ENCODE measurements around the gene FNIP1. TPM values are rescaled to one million over a fixed set of nuclear protein-coding genes. Genes with fewer than 3 reads are reported as not detected.

The FNIP1 gene
- total and polyA plus RNA-seq, 2 of the 13 experiments (the other 11 are each of a cell fraction or from before 2014, with no cell fraction given) = 10.9 to 29.3 TPM

DNA sequence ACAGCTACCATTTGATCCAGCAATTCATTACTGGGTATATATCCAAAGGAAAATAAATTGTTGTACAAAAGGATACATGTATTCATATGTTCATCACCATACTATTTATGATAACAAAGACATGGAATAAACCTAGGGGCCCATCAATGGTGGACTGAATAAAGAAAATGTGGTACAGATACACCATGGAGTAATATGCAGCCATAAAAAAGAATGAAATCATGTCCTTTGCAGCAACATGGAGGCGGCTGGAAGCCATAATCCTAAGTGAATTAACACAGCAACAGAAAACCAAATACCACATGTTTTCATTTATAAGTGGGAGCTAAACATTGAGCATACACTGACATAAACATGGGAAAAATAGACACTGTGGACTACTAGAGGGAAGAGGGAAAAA is 37.1 kb downstream of the FNIP1 start:
- FAIRE-seq = no peak
- Histone ChIP-seq H3K9ac (ENCODE audit: insufficient read depth, low read depth, low read length) (no peak overlapping the region), H2AFZ (ENCODE audit: low read length) (no peak overlapping the region), H3K4me1 (ENCODE audit: insufficient read depth, low read length) (0 out of 2 replicates have a peak, but pooled peaks cover 11% of the 10 kb centered on the region), H3K4me3 (replicated peaks in 1 of 3; ENCODE audit: insufficient read depth in 1 of 3, low read depth in 2 of 3, low read length in 3 of 3) (no peak overlapping the region), H3K79me2 (ENCODE audit: insufficient read depth, low read length) (peaks cover 99% of the 10 kb centered on the region), H3K36me3 (replicated peaks in 1 of 2; ENCODE audit: control insufficient read depth in 1 of 2, insufficient read depth in 2 of 2, low read length in 2 of 2) (peaks cover 2 to 9% of the 10 kb centered on the region in 2 experiments; a peak in 3 of 5 replicates), H3K27ac (ENCODE audit: extremely low read length, insufficient read depth, low read length) (no peak overlapping the region), H4K20me1 (ENCODE audit: insufficient read depth, low read length) (peaks cover 32% of the 10 kb centered on the region), H3K27me3 (ENCODE audit: control insufficient read depth in 1 of 2, insufficient read depth in 2 of 2, low read length in 2 of 2) (no peaks in the 10 kb centered on the region), H3K4me2 (ENCODE audit: low read depth, low read length) (no peak overlapping the region), H3K9me3 (ENCODE audit: low read length) (no peaks in the 10 kb centered on the region)
- intact Hi-C loops (cut with micrococcal nuclease; ENCODE audit: unreplicated experiment) = no loop called here
- no TSS peak for BruUV-seq (replicated peaks)
- in situ Hi-C loops (cut with HindIII; ENCODE audit: extremely low pct_ligation_motif_present, low pct_unique_long_range_greater_than_20kb) = no loop called here
- no peak for ATAC-seq
- DNase-seq (ENCODE audit: low spot score) = no peak
- POLR2A ChIA-PET = no interaction called here
- TF ChIP-seq AKAP8 (CRISPR knock-in tag; IDR thresholded peaks at IDR 0.05) = no peak
- TF ChIP-seq, protein P1, sequence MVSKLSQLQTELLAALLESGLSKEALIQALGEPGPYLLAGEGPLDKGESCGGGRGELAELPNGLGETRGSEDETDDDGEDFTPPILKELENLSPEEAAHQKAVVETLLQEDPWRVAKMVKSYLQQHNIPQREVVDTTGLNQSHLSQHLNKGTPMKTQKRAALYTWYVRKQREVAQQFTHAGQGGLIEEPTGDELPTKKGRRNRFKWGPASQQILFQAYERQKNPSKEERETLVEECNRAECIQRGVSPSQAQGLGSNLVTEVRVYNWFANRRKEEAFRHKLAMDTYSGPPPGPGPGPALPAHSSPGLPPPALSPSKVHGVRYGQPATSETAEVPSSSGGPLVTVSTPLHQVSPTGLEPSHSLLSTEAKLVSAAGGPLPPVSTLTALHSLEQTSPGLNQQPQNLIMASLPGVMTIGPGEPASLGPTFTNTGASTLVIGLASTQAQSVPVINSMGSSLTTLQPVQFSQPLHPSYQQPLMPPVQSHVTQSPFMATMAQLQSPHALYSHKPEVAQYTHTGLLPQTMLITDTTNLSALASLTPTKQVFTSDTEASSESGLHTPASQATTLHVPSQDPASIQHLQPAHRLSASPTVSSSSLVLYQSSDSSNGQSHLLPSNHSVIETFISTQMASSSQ (IDR thresholded peaks at IDR 0.05; ENCODE audit: low read depth) = no peak
- TF ChIP-seq, protein P1 (CRISPR knock-in tag; IDR thresholded peaks at IDR 0.05; ENCODE audit: borderline replicate concordance) = no peak
- TF ChIP-seq ZNF749 (CRISPR knock-in tag; IDR thresholded peaks at IDR 0.05; ENCODE audit: borderline replicate concordance) = no peak
- 100% methylated on average over 1 of the region's 1 CpG for WGBS (ENCODE audit: low lambda C conversion rate)
- CTCF ChIA-PET (ENCODE audit: low intra/inter-chr PET ratio, low total read pairs) = no interaction called here

DNA sequence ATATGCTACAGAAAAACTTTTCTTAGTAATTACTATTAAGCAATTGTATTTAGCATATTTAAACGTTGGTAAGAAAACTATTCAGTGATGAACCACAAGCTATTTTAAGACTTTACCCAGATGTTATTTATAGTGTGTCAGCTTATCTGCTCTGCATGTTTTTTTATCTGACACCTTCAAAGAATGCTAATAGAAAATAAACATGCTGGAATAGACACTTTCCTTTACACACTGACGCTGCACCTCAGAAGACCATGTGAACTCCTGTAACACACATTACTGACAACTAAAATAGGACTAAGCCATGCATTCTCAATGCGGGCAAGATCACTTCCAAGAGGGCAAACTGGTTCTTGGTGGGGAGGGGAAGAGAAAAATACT is 38.3 kb downstream of the FNIP1 start:
- BruUV-seq (replicated peaks) = no TSS peak
- TF ChIP-seq, protein P2, sequence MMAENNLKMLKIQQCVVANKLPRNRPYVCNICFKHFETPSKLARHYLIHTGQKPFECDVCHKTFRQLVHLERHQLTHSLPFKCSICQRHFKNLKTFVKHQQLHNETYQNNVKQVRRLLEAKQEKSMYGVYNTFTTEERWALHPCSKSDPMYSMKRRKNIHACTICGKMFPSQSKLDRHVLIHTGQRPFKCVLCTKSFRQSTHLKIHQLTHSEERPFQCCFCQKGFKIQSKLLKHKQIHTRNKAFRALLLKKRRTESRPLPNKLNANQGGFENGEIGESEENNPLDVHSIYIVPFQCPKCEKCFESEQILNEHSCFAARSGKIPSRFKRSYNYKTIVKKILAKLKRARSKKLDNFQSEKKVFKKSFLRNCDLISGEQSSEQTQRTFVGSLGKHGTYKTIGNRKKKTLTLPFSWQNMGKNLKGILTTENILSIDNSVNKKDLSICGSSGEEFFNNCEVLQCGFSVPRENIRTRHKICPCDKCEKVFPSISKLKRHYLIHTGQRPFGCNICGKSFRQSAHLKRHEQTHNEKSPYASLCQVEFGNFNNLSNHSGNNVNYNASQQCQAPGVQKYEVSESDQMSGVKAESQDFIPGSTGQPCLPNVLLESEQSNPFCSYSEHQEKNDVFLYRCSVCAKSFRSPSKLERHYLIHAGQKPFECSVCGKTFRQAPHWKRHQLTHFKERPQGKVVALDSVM (CRISPR knock-in tag; IDR thresholded peaks at IDR 0.05) = no peak
- TF ChIP-seq, protein P3, sequence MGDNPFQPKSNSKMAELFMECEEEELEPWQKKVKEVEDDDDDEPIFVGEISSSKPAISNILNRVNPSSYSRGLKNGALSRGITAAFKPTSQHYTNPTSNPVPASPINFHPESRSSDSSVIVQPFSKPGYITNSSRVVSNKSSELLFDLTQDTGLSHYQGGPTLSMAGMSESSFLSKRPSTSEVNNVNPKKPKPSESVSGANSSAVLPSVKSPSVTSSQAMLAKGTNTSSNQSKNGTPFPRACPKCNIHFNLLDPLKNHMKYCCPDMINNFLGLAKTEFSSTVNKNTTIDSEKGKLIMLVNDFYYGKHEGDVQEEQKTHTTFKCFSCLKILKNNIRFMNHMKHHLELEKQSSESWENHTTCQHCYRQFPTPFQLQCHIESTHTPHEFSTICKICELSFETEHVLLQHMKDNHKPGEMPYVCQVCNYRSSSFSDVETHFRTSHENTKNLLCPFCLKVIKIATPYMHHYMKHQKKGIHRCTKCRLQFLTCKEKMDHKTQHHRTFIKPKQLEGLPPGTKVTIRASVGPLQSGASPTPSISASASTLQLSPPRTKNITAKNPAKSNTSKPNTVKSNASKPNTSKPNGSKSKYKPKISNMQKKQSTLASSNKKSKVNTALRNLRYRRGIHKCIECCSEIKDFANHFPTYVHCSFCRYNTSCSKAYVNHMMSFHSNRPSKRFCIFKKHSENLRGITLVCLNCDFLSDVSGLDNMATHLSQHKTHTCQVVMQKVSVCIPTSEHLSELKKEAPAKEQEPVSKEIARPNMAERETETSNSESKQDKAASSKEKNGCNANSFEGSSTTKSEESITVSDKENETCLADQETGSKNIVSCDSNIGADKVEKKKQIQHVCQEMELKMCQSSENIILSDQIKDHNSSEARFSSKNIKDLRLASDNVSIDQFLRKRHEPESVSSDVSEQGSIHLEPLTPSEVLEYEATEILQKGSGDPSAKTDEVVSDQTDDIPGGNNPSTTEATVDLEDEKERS (CRISPR knock-in tag; IDR thresholded peaks at IDR 0.05) = no peak
- no peak for TF ChIP-seq ZNF34 (CRISPR knock-in tag; IDR thresholded peaks at IDR 0.05; ENCODE audit: borderline replicate concordance)
- TF ChIP-seq ZNF678 (CRISPR knock-in tag; IDR thresholded peaks at IDR 0.05) = no peak
- no peak for TF ChIP-seq ZSCAN25 (CRISPR knock-in tag; IDR thresholded peaks at IDR 0.05)
- no peak for TF ChIP-seq SMARCC2 (IDR thresholded peaks at IDR 0.05)

More for the DNA sequence above, 38.3 kb downstream of the FNIP1 start:
- Histone ChIP-seq H3K27ac (ENCODE audit: extremely low read length, insufficient read depth, low read length) (no peak overlapping the region), H2AFZ (ENCODE audit: low read length) (no peak overlapping the region), H3K79me2 (ENCODE audit: insufficient read depth, low read length) (peaks cover 98% of the 10 kb centered on the region), H3K36me3 (replicated peaks in 1 of 2; ENCODE audit: control insufficient read depth in 1 of 2, insufficient read depth in 2 of 2, low read length in 2 of 2) (no peaks in the 10 kb centered on the region), H4K20me1 (ENCODE audit: insufficient read depth, low read length) (peaks cover 37% of the 10 kb centered on the region), H3K9me3 (ENCODE audit: low read length) (no peaks in the 10 kb centered on the region), H3K9ac (ENCODE audit: insufficient read depth, low read depth, low read length) (no peak overlapping the region), H3K4me1 (ENCODE audit: insufficient read depth, low read length) (0 out of 2 replicates have a peak, but pooled peaks cover 11% of the 10 kb centered on the region), H3K4me3 (replicated peaks in 1 of 3; ENCODE audit: insufficient read depth in 1 of 3, low read depth in 2 of 3, low read length in 3 of 3) (no peak overlapping the region), H3K27me3 (ENCODE audit: control insufficient read depth in 1 of 2, insufficient read depth in 2 of 2, low read length in 2 of 2) (no peaks in the 10 kb centered on the region), H3K4me2 (ENCODE audit: low read depth, low read length) (no peak overlapping the region)
- no peak for FAIRE-seq
- WGBS (ENCODE audit: low lambda C conversion rate) = 87% methylated on average over 3 of the region's 3 CpGs
- ChIA-PET POLR2A (no interaction called here), CTCF (ENCODE audit: low intra/inter-chr PET ratio, low total read pairs) (no interaction called here)
- in situ Hi-C loops (cut with HindIII; ENCODE audit: extremely low pct_ligation_motif_present, low pct_unique_long_range_greater_than_20kb) (no loop called here), intact Hi-C loops (cut with micrococcal nuclease; ENCODE audit: unreplicated experiment) (no loop called here)
- no peak for ATAC-seq
- no peak for DNase-seq (ENCODE audit: low spot score)

Data from HepG2 (cell line).